Loucy (cell line): ENCODE results near the gene C2CD4C.
"Not testable (repeated sequence)": the region's sequence is repeated elsewhere in the genome, so short reads cannot be mapped to it uniquely, and the experiment has no call there.

Experiments used
- H2AFZ ChIP-seq: fragments of 200-600 bp; sonication (generic); 2 replicates; pipeline ENCODE4 v1.6.0; 2016; ENCODE audit warnings: antibody characterized with exemption, mild to moderate bottlenecking, low read length, moderate library complexity
- H3F3A ChIP-seq: fragments of 200-600 bp; 2 replicates; pipeline ENCODE4 v1.6.0; 2016; ENCODE audit warnings: antibody characterized with exemption, low read depth, mild to moderate bottlenecking
- H3K27me3 ChIP-seq: fragments of 200-600 bp; sonication (generic); 2 replicates; pipeline ENCODE4 v1.6.1; 2014; ENCODE audit warnings: low read length, mild to moderate bottlenecking; ENCODE audit not compliant: insufficient read depth, poor library complexity, severe bottlenecking
- H3K36me3 ChIP-seq: fragments of 200-600 bp; sonication (generic); 2 replicates; pipeline ENCODE4 v1.6.1; 2016; ENCODE audit warnings: low read length; ENCODE audit not compliant: insufficient read depth
- H3K4me1 ChIP-seq: fragments of 200-600 bp; sonication (generic); 2 replicates; pipeline ENCODE4 v1.5.1; 2014; ENCODE audit warnings: low read length, mild to moderate bottlenecking; ENCODE audit not compliant: insufficient read depth, poor library complexity, severe bottlenecking
- H3K4me2 ChIP-seq: fragments of 200-600 bp; sonication (generic); 2 replicates; pipeline ENCODE4 v1.6.0; 2014; ENCODE audit warnings: antibody characterized with exemption, low read length, low read depth, mild to moderate bottlenecking; ENCODE audit not compliant: poor library complexity, severe bottlenecking
- H3K4me3 ChIP-seq: fragments of 200-600 bp; sonication (generic); 2 replicates; pipeline ENCODE4 v1.5.1; 2014; ENCODE audit warnings: low read length, mild to moderate bottlenecking, mixed read lengths; ENCODE audit not compliant: poor library complexity, severe bottlenecking
- H3K79me2 ChIP-seq: fragments of 200-600 bp; sonication (generic); 2 replicates; pipeline ENCODE4 v1.6.1; 2014; ENCODE audit warnings: low read length; ENCODE audit not compliant: insufficient read depth
- H3K9ac ChIP-seq: fragments of 200-600 bp; sonication (generic); 2 replicates; pipeline ENCODE4 v1.6.0; 2014; ENCODE audit warnings: mild to moderate bottlenecking, low read depth, low read length, moderate library complexity; ENCODE audit not compliant: poor library complexity, severe bottlenecking
- H3K9me2 ChIP-seq: fragments of 200-600 bp; sonication (generic); replicated peaks from 2 replicates; pipeline ENCODE4 v1.6.1; 2016; ENCODE audit warnings: low read depth, low read length, mixed read lengths
- H3K9me3 ChIP-seq: fragments of 200-600 bp; sonication (generic); 2 replicates; pipeline ENCODE4 v1.6.1; 2014; ENCODE audit warnings: mild to moderate bottlenecking, antibody characterized with exemption, low read length, low read depth; ENCODE audit not compliant: insufficient read depth
- H4K20me1 ChIP-seq: fragments of 200-600 bp; sonication (generic); 2 replicates; pipeline ENCODE4 v1.6.0; 2014; ENCODE audit warnings: antibody characterized with exemption, low read length, mild to moderate bottlenecking; ENCODE audit not compliant: insufficient read depth, poor library complexity, severe bottlenecking
- EZH2phosphoT487 ChIP-seq: fragments of 200-600 bp; IDR thresholded peaks from 2 replicates; pipeline ENCODE4 v1.6.1; 2018; ENCODE audit warnings: antibody characterized with exemption, mild to moderate bottlenecking, moderate library complexity, borderline replicate concordance
- TF ChIP-seq, protein P1 (sequence below): fragments of 200-600 bp; sonication (generic); conservative IDR thresholded peaks from 2 replicates; pipeline ENCODE4 v1.5.1; 2014; ENCODE audit warnings: mild to moderate bottlenecking, antibody characterized with exemption, low read length

C2CD4C gene

DNA sequence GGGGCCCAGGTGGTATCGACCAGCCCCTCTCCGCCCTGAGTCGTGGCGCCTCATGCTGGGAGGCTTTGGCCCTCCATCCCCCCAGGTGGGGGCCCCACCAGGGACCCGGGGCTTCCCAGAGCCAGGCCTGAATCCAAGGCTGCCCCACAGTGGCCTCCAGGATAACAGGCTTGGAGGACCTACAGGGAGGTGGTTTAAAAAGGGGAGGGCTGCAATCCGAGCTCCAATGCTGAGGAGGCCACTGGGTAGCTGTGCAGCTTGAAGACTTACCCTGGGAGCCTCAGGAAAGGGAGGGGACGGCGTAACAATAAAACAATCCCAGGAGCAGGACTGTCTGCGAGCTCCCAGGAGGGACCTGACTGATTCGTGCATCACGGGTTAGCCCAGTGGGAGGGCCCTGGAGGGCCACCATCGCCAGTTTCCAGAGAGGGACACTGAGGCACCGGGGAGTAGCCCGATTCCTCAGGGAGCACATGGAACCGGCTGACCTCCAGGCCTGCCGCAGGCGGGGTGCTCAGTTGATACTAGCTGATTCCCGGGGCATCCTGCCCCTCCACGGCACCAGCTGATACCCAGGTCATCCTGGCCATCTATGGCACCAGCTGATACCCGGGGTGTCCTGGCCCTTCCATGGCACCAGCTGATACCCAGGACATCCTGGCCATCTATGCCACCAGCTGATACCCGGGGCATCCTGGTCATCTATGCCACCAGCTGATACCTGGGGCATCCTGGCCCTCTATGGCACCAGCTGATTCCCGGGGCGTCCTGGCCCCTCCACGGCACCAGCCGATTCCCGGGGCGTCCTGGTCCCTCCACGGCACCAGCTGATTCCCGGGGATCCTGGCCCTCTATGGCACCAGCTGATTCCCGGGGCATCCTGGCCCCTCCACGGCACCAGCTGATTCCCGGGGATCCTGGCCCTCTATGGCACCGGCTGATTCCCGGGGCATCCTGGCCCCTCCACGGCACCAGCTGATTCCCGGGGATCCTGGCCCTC is 3.7 kb upstream of the C2CD4C start:
- no peak overlapping the region for H3K4me3 ChIP-seq
- H3K27me3 ChIP-seq: no peaks in the 10 kb centered on the region
- H3K79me2 ChIP-seq: no peaks in the 10 kb centered on the region
- TF ChIP-seq EZH2phosphoT487: no peak
- TF ChIP-seq, protein P1, sequence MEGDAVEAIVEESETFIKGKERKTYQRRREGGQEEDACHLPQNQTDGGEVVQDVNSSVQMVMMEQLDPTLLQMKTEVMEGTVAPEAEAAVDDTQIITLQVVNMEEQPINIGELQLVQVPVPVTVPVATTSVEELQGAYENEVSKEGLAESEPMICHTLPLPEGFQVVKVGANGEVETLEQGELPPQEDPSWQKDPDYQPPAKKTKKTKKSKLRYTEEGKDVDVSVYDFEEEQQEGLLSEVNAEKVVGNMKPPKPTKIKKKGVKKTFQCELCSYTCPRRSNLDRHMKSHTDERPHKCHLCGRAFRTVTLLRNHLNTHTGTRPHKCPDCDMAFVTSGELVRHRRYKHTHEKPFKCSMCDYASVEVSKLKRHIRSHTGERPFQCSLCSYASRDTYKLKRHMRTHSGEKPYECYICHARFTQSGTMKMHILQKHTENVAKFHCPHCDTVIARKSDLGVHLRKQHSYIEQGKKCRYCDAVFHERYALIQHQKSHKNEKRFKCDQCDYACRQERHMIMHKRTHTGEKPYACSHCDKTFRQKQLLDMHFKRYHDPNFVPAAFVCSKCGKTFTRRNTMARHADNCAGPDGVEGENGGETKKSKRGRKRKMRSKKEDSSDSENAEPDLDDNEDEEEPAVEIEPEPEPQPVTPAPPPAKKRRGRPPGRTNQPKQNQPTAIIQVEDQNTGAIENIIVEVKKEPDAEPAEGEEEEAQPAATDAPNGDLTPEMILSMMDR: no peak
- peaks cover 8% of the 10 kb centered on the region for H3K4me1 ChIP-seq
- H3F3A ChIP-seq: no peaks in the 10 kb centered on the region
- no peak overlapping the region for H3K4me2 ChIP-seq
- H2AFZ ChIP-seq: no peak overlapping the region
- H3K9ac ChIP-seq: no peak overlapping the region
- H4K20me1 ChIP-seq: no peaks in the 10 kb centered on the region
- no peaks in the 10 kb centered on the region for H3K9me2 ChIP-seq
- H3K36me3 ChIP-seq: no peaks in the 10 kb centered on the region
- H3K9me3 ChIP-seq: peaks cover 7% of the 10 kb centered on the region; the same call in 1 of the 2 replicates

DNA sequence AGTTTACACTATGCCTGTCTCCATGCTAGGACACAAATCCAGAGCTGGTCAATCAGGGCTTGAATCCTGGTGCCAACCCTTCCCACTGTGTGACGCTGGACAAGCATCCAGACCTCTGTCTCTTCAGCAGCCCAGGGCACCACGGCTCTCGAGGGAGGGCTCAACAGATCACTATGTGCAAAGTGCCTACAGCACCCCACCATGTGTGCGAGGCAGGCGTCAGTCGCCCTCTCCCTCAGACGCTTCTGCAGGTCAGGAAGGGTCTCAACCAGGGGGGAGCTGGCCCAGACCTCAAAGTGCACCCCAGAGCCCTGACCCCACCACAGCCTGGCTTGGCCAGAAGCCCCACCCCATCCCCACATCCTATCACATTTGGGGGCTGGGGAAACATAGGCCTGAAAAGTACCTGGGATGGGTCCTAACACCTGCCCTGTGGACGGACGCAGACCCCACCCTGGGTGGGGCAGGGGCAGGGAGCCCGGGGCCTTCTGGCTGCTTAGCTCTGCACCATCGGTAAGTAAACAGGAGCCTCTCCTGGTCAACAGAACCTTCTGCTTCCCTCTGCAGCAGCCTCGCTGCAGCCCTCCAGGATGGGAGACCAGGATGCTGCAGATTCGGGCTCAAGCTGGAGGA is 2.9 kb upstream of the C2CD4C start:
- TF ChIP-seq, protein P1: no peak
- TF ChIP-seq EZH2phosphoT487: no peak
- no peaks in the 10 kb centered on the region for H3K27me3 ChIP-seq
- no peak overlapping the region for H3K4me2 ChIP-seq
- no peaks in the 10 kb centered on the region for H3K79me2 ChIP-seq
- peaks cover 8% of the 10 kb centered on the region for H3K4me1 ChIP-seq
- no peaks in the 10 kb centered on the region for H3K9me2 ChIP-seq
- no peak overlapping the region for H3K9ac ChIP-seq
- H3K36me3 ChIP-seq: no peaks in the 10 kb centered on the region
- no peaks in the 10 kb centered on the region for H4K20me1 ChIP-seq
- no peaks in the 10 kb centered on the region for H3F3A ChIP-seq
- no peak overlapping the region for H2AFZ ChIP-seq
- peaks cover 7% of the 10 kb centered on the region; the same call in 1 of the 2 replicates for H3K9me3 ChIP-seq
- H3K4me3 ChIP-seq: no peak overlapping the region

DNA sequence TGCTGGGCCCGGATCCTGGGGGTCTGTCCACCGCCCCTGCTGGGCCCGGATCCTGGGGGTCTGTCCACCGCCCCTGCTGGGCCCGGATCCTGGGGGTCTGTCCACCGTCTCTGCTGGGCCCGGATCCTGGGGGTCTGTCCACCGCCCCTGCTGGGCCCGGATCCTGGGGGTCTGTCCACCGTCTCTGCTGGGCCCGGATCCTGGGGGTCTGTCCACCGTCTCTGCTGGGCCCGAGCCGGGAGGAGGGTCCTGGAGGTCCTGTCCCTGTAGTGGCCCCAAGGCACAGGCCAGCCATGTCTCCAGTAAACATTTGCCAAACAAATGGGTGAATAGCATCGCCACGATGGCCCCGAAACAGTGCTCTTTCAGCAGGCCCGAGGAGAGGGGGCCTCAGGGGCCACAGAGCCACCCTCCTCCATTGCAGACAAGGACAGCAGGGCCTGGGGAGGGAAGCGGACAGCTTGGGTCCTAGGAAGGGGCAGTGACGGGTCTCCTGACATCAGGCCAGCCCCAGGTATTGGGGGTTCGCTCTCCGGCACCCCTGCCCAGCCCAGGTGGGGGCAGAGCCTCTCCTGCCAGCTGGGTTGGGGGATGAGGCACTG is 2.3 kb upstream of the C2CD4C start:
- not testable (repeated sequence) for H3K4me2 ChIP-seq, H3K4me1 ChIP-seq, H3K79me2 ChIP-seq, H3K36me3 ChIP-seq, H3K4me3 ChIP-seq, H4K20me1 ChIP-seq, H3K27me3 ChIP-seq, H2AFZ ChIP-seq, H3K9me2 ChIP-seq, H3K9me3 ChIP-seq, H3F3A ChIP-seq, H3K9ac ChIP-seq
